K562 (cell line): Measurements from ENCODE around the gene GLB1L2. TPM values are rescaled to one million over a fixed set of nuclear protein-coding genes. Genes with fewer than 3 reads are reported as not detected.

ENCODE experiments used
- ATAC-seq: fragments of 200-7000 bp; cut with Tn5 transposase; 3 replicates; pipeline ENCODE4 v1.9.1; 2020; ENCODE audit warnings: moderate library complexity
- BruUV-seq: library from RNA; stranded (reverse); fragments of 400-500 nt; replicated peaks from 2 replicates; lab custom pipeline; 2021; lab: Mats Ljungman, UMichigan
- CTCF ChIA-PET: fragments of 300-600 bp; formaldehyde crosslinking; extraction: SDS; loops from one replicate; lab custom pipeline; 2021; ENCODE audit warnings: low intra/inter-chr PET ratio; lab: Yijun Ruan, JAX
- POLR2A ChIA-PET: fragments of 300-600, 350-650 bp; sonication (Branson Sonifier 250); formaldehyde crosslinking; extraction: SDS; loops from one replicate; lab custom pipeline; 2021; ENCODE audit warnings: antibody characterized with exemption, inconsistent platforms; lab: Yijun Ruan, JAX
- DNase-seq, 4 experiments: peaks; one replicate each; pipeline versions ENCODE4 v3.0.0 to v3.0.0-alpha.2; 2011 to 2018; ENCODE audit warnings: low spot score in 3 of 4, mixed read lengths in 3 of 4; ENCODE audit errors: extremely low read depth in 1 of 4
- FAIRE-seq: peaks from 2 replicates; lab custom pipeline; 2011; peaks lifted over from hg19 to GRCh38; lab: Jason Lieb, UNC
- H2AFZ ChIP-seq: 2 replicates; pipeline ENCODE4 v1.6.0; 2011; ENCODE audit warnings: low read depth, low read length, control low read depth, inconsistent platforms
- H3K27ac ChIP-seq: fragments of 200-600 bp; 3 replicates; pipeline ENCODE4 v1.8.0; 2011; ENCODE audit warnings: low read depth, mild to moderate bottlenecking, control low read depth, inconsistent platforms, low read length, moderate library complexity, mixed read lengths; ENCODE audit errors: extremely low read depth
- H3K27me3 ChIP-seq, 2 experiments: fragments of 300-600 bp in 1 of 2; 2 replicates in 1 of 2; 3 replicates in 1 of 2; pipeline versions ENCODE4 v1.6.0 to v1.8.0; 2011; ENCODE audit warnings: inconsistent platforms in 2 of 2, low read length in 2 of 2, mild to moderate bottlenecking in 1 of 2, mixed read lengths in 1 of 2, moderate library complexity in 1 of 2; ENCODE audit not compliant: control insufficient read depth in 2 of 2, insufficient read depth in 2 of 2
- H3K36me3 ChIP-seq: fragments of 300-600 bp; 3 replicates; pipeline ENCODE4 v1.8.0; 2011; ENCODE audit warnings: mild to moderate bottlenecking, low read length, inconsistent platforms; ENCODE audit not compliant: control insufficient read depth, insufficient read depth
- H3K4me1 ChIP-seq, 2 experiments: fragments of 200-600 bp in 1 of 2; replicated peaks in 1 of 2; 2 replicates in 1 of 2; 3 replicates in 1 of 2; pipeline versions ENCODE4 v1.5.1 to v1.8.0; 2011; ENCODE audit warnings: inconsistent platforms in 2 of 2, low read length in 2 of 2, mild to moderate bottlenecking in 1 of 2, mixed read lengths in 1 of 2, moderate library complexity in 1 of 2; ENCODE audit not compliant: control insufficient read depth in 2 of 2, insufficient read depth in 2 of 2
- H3K4me2 ChIP-seq: 2 replicates; pipeline ENCODE4 v1.6.1; 2011; ENCODE audit warnings: low read length, control low read depth, inconsistent platforms, mixed read lengths; ENCODE audit not compliant: insufficient read depth
- H3K4me3 ChIP-seq: fragments of 200-600 bp; sonication (generic), shearing (Covaris generic); 2 replicates; pipeline ENCODE4 v1.5.1; 2016; ENCODE audit warnings: control low read depth, inconsistent platforms
- H3K79me2 ChIP-seq: fragments of 200-600 bp; 3 replicates; pipeline ENCODE4 v1.8.0; 2011; ENCODE audit warnings: low read length, inconsistent platforms; ENCODE audit not compliant: control insufficient read depth, insufficient read depth
- H3K9ac ChIP-seq, 2 experiments: 2 replicates each; pipeline versions ENCODE4 v1.6.0 to v1.6.1; 2011; ENCODE audit warnings: low read depth in 2 of 2, low read length in 2 of 2, control low read depth in 1 of 2, inconsistent platforms in 1 of 2, mild to moderate bottlenecking in 1 of 2, mixed read lengths in 1 of 2; ENCODE audit not compliant: insufficient read depth in 1 of 2
- H3K9me1 ChIP-seq: one replicate; pipeline ENCODE4 v1.6.0; 2011; ENCODE audit warnings: inconsistent platforms, mild to moderate bottlenecking, low read length, moderate library complexity; ENCODE audit not compliant: control insufficient read depth, insufficient read depth
- H3K9me3 ChIP-seq: replicated peaks from 2 replicates; pipeline ENCODE4 v1.5.1; 2011; ENCODE audit warnings: low read depth, low read length, inconsistent platforms; ENCODE audit not compliant: control insufficient read depth, insufficient read depth
- H4K20me1 ChIP-seq: replicated peaks from 2 replicates; pipeline ENCODE4 v1.6.1; 2011; ENCODE audit warnings: low read length, inconsistent platforms, mixed read lengths; ENCODE audit not compliant: control insufficient read depth, insufficient read depth
- ATF1 ChIP-seq, 2 experiments: fragments of 450-650 bp in 1 of 2; IDR thresholded peaks; 2 replicates each; pipeline ENCODE4 v1.6.1; 2016; ENCODE audit warnings: missing compliant biosample characterization in 1 of 2, missing genetic modification characterization in 1 of 2
- CREB3 ChIP-seq: fragments of 450-650 bp; conservative IDR thresholded peaks from 2 replicates; pipeline ENCODE4 v1.6.1; 2016; ENCODE audit warnings: missing genetic modification characterization, low read depth, mild to moderate bottlenecking, missing compliant biosample characterization, moderate library complexity
- ESRRA ChIP-seq: fragments of 450-650 bp; IDR thresholded peaks from 2 replicates; pipeline ENCODE4 v1.6.1; 2014; ENCODE audit warnings: low read depth, mild to moderate bottlenecking, moderate library complexity, borderline replicate concordance
- FOXJ2 ChIP-seq: fragments of 200-800 bp; sonication (Bioruptor generic); IDR thresholded peaks from 2 replicates; pipeline ENCODE4 v1.6.1; 2016; ENCODE audit warnings: missing genetic modification characterization, missing compliant biosample characterization
- FOXK1 ChIP-seq: sonication (generic); formaldehyde crosslinking; IDR thresholded peaks from 2 replicates; pipeline ENCODE4 v1.8.0; 2022; ENCODE audit warnings: missing genetic modification reagents, mild to moderate bottlenecking, borderline replicate concordance
- HOXB6 ChIP-seq: fragments of 250-450 bp; sonication (Bioruptor Pico); IDR thresholded peaks from 2 replicates; pipeline ENCODE4 v1.5.1; 2022; ENCODE audit warnings: mild to moderate bottlenecking, borderline replicate concordance
- MBD2 ChIP-seq: sonication (generic); IDR thresholded peaks from 2 replicates; pipeline ENCODE4 v1.6.1; 2016; ENCODE audit warnings: low read depth, borderline replicate concordance
- MTA2 ChIP-seq: fragments of 450-650 bp; IDR thresholded peaks from 2 replicates; pipeline ENCODE4 v1.6.1; 2016; ENCODE audit warnings: low read depth
- NFE2 ChIP-seq: IDR thresholded peaks from 2 replicates; pipeline ENCODE4 v1.6.1; 2014; ENCODE audit warnings: antibody characterized with exemption, low read depth
- RBM25 ChIP-seq: fragments of 200-400 bp; formaldehyde crosslinking; IDR thresholded peaks from 2 replicates; pipeline ENCODE4 v1.6.1; 2018; ENCODE audit warnings: low read length, low read depth, moderate library complexity; ENCODE audit not compliant: severe bottlenecking
- SAP30 ChIP-seq: fragments of 200-600 bp; sonication (generic); IDR thresholded peaks from 2 replicates; pipeline ENCODE4 v1.6.1; 2012; ENCODE audit warnings: borderline replicate concordance, low read depth, mild to moderate bottlenecking, moderate library complexity, low read length, control low read depth, inconsistent platforms; ENCODE audit not compliant: insufficient read depth, poor library complexity, severe bottlenecking
- TCFL5 ChIP-seq: fragments of 250-450 bp; sonication (Bioruptor Pico); conservative IDR thresholded peaks from 2 replicates; pipeline ENCODE4 v1.6.1; 2021; ENCODE audit warnings: mild to moderate bottlenecking, moderate library complexity, matching md5 sums
- ZFP36 ChIP-seq: fragments of 150-350 bp; IDR thresholded peaks from 2 replicates; pipeline ENCODE4 v1.6.1; 2018; ENCODE audit warnings: low read length, low read depth; ENCODE audit not compliant: partially characterized antibody
- ZHX1 ChIP-seq: fragments of 150-350 bp; conservative IDR thresholded peaks from 2 replicates; pipeline ENCODE4 v1.6.1; 2014; ENCODE audit warnings: low read length
- ZNF217 ChIP-seq: sonication (generic); formaldehyde crosslinking; IDR thresholded peaks from 2 replicates; pipeline ENCODE4 v1.8.0; 2022; ENCODE audit warnings: mild to moderate bottlenecking, missing genetic modification reagents
- WGBS: fragments of 100-300 bp; shearing (Covaris generic); methylation state at CpG from one replicate; pipeline ENCODE4 v1.1.6; 2016; ENCODE audit warnings: low coverage, mixed read lengths; ENCODE audit not compliant: insufficient coverage; ENCODE audit errors: missing lambda C conversion rate; 5-methylcytosine and 5-hydroxymethylcytosine counted together
- in situ Hi-C: fragments of 300-500 bp; cut with MboI; formaldehyde crosslinking; loops from 4 replicates; pipeline ENCODE4 v1.15.0; 2018; ENCODE audit warnings: inconsistent platforms, mixed read lengths
- intact Hi-C: fragments of 100-400 bp; cut with micrococcal nuclease; formaldehyde crosslinking; loops from 2 replicates; pipeline ENCODE4 v1.14.2; 2022
- polyA plus RNA-seq, 8 experiments: library from polyadenylated mRNA; depleted of rRNA in 4 of 8; stranded (reverse) in 5 of 8; unstranded in 3 of 8; fragments of >200 nt; fragmentation: Nextera tagmentation in 2 of 8; fragmentation: Illumina TruSeq in 1 of 8; extraction: Ambion mirVana in 2 of 8; extraction: Trizol in 1 of 8; gene quantifications; 2 replicates each; pipeline versions ENCODE4 v1.2.1 to v1.2.3, GENCODE V29; 2011 to 2014; ENCODE audit warnings: inconsistent platforms in 1 of 8, missing spikeins in 1 of 8
- total RNA-seq, 7 experiments: library from RNA; depleted of rRNA in 6 of 7; stranded (reverse); fragments of >200 nt in 6 of 7; fragmentation: Illumina TruSeq in 2 of 7; extraction: Trizol in 2 of 7; gene quantifications; 2 replicates each; pipeline versions ENCODE4 v1.2.1 to v1.2.3, GENCODE V29; 2011 to 2021; ENCODE audit warnings: low replicate concordance in 1 of 7
- TF ChIP-seq, protein P1 (sequence below): fragments of 250-450 bp; sonication (Bioruptor Pico); IDR thresholded peaks from 2 replicates; pipeline ENCODE4 v1.8.0; 2022; ENCODE audit warnings: inconsistent platforms, mild to moderate bottlenecking, moderate library complexity, borderline replicate concordance

Gene GLB1L2
- total and polyA plus RNA-seq, 9 of the 15 experiments (the other 6 are each of a cell fraction or from before 2014, with no cell fraction given) = 0.84 to 21.4 (median 13.8) TPM

GRCh38 chr11:134317103-134317502 lies 14.7 kb upstream of the GLB1L2 start:
- in situ Hi-C loops = no loop called here
- Histone ChIP-seq H3K4me2 (no peak overlapping the region), H3K9ac (no peak overlapping the region), H3K27ac (no peak overlapping the region), H3K4me1 (no peaks in the 10 kb centered on the region), H3K27me3 (peaks cover 24 to 26% of the 10 kb centered on the region in 2 experiments), H4K20me1 (no peaks in the 10 kb centered on the region), H3K9me3 (no peaks in the 10 kb centered on the region), H3K79me2 (no peaks in the 10 kb centered on the region), H2AFZ (no peak overlapping the region), H3K36me3 (no peaks in the 10 kb centered on the region), H3K4me3 (no peak overlapping the region), H3K9me1 (no peaks in the 10 kb centered on the region)
- DNase-seq = no peak
- 10% methylated on average over 3 of the region's 3 CpGs for WGBS
- POLR2A ChIA-PET = no interaction called here
- intact Hi-C loops = no loop called here
- BruUV-seq = no TSS peak
- no peak for FAIRE-seq
- ATAC-seq = no peak
- CTCF ChIA-PET = no interaction called here
- TF ChIP-seq RBM25 (no peak), TCFL5 (CRISPR knock-in tag) (no peak), ZNF217 (no peak), ATF1 (CRISPR knock-in tag; IDR thresholded peaks at IDR 0.05) (no peak), ATF1 (tag; IDR thresholded peaks at IDR 0.05) (no peak), CREB3 (tag) (no peak), FOXJ2 (tag) (no peak), MBD2 (no peak), FOXK1 (no peak), NFE2 (no peak), ZFP36 (no peak), HOXB6 (CRISPR knock-in tag) (no peak), SAP30 (no peak), MTA2 (no peak), ESRRA (no peak), ZHX1 (no peak)
- TF ChIP-seq, protein P1, sequence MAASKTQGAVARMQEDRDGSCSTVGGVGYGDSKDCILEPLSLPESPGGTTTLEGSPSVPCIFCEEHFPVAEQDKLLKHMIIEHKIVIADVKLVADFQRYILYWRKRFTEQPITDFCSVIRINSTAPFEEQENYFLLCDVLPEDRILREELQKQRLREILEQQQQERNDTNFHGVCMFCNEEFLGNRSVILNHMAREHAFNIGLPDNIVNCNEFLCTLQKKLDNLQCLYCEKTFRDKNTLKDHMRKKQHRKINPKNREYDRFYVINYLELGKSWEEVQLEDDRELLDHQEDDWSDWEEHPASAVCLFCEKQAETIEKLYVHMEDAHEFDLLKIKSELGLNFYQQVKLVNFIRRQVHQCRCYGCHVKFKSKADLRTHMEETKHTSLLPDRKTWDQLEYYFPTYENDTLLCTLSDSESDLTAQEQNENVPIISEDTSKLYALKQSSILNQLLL = no peak
